IMR-90 (cell line): Measurements from ENCODE around the gene CFAP92.

Experiments used
- CEBPB ChIP-seq: IDR thresholded peaks from 2 replicates; pipeline ENCODE4 v1.6.1; 2012; ENCODE audit warnings: low read depth, low read length, improper control_type of control experiment
- CTCF ChIP-seq: conservative IDR thresholded peaks from 2 replicates; pipeline ENCODE4 v1.5.1; 2012; ENCODE audit warnings: mild to moderate bottlenecking, low read depth, low read length, improper control_type of control experiment
- ELK1 ChIP-seq: fragments of 150-350 bp; IDR thresholded peaks from 2 replicates; pipeline ENCODE4 v1.6.1; 2016; ENCODE audit warnings: low read depth, mild to moderate bottlenecking, low read length, moderate library complexity, borderline replicate concordance
- NFE2L2 ChIP-seq: fragments of 150-350 bp; IDR thresholded peaks from 2 replicates; pipeline ENCODE4 v1.6.1; 2016; ENCODE audit warnings: low read depth, mild to moderate bottlenecking, low read length
- POLR2A ChIP-seq: IDR thresholded peaks from 2 replicates; pipeline ENCODE4 v1.6.1; 2012; ENCODE audit warnings: mild to moderate bottlenecking, low read depth, low read length
- RAD21 ChIP-seq: IDR thresholded peaks from 2 replicates; pipeline ENCODE4 v1.6.1; 2012; ENCODE audit warnings: low read length, improper control_type of control experiment
- USF2 ChIP-seq: fragments of 150-350 bp; IDR thresholded peaks from 2 replicates; pipeline ENCODE4 v1.6.1; 2017; ENCODE audit warnings: mild to moderate bottlenecking, antibody characterized with exemption, low read length, low read depth

GRCh38 chr3:128884992-128885391, 108.9 kb downstream of the CFAP92 start:
- TF ChIP-seq POLR2A (no peak), USF2 (no peak), CTCF (no peak), ELK1 (no peak), RAD21 (no peak), NFE2L2 (no peak), CEBPB (no peak)
